GM12873 (cell line): ENCODE measurements around the gene SPNS3.

Experiments
- CTCF ChIP-seq: IDR thresholded peaks from 2 replicates; pipeline ENCODE4 v1.5.1; 2012; ENCODE audit warnings: low read depth, mild to moderate bottlenecking, moderate library complexity, low read length, control low read depth; ENCODE audit not compliant: insufficient read depth; ENCODE audit errors: missing control alignments

Gene SPNS3

GRCh38 chr17:4427505-4427904 is 6.2 kb upstream of the SPNS3 start:
- no peak for TF ChIP-seq CTCF

- TF ChIP-seq CTCF, result no peak
These were observed 2.6 kb downstream of the SPNS3 start for GRCh38 chr17:4436381-4436780.

- no peak for TF ChIP-seq CTCF
These were observed 3.1 kb downstream of the SPNS3 start for GRCh38 chr17:4436846-4437245.

GRCh38 chr17:4438162-4438944 is 4.6 kb downstream of the SPNS3 start:
- TF ChIP-seq CTCF, result no peak

GRCh38 chr17:4440021-4440420 is 6.3 kb downstream of the SPNS3 start:
- no peak for TF ChIP-seq CTCF

GRCh38 chr17:4440690-4441686 is 7.2 kb downstream of the SPNS3 start:
- TF ChIP-seq CTCF, result no peak

GRCh38 chr17:4442582-4442981 is 8.8 kb downstream of the SPNS3 start:
- no peak for TF ChIP-seq CTCF
